ENCODE measurements around the gene NDUFS8. TPM values are rescaled to one million over a fixed set of nuclear protein-coding genes. Genes with fewer than 3 reads are reported as not detected.
A peak's percentile ranks its signal among the peaks of the same experiment; 100 is the strongest.

NDUFS8 gene
- total and polyA plus RNA-seq, 2 of the 13 experiments (the other 11 are each of a cell fraction or from before 2014, with no cell fraction given), result 96.7 to 158 TPM

DNA sequence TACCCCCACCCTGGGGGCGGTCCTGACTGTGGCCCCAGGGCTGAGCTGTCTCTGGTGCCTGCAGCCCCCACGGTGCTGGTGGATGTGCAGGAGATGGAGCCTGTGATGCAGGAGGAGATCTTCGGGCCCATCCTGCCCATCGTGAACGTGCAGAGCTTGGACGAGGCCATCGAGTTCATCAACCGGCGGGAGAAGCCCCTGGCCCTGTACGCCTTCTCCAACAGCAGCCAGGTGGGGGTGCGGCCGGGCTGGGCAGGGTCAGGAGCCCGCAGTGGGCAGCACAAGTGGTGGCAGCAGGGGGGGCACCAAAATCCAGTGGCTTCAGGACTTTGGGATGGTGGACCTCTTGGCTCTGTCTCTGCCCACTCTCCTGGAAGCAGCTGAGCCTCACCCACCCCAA, 8.0 kb upstream of the NDUFS8 start:
- TF ChIP-seq AGO2 (optimal IDR thresholded peaks at IDR 0.05; ENCODE audit: low read depth, low read length) (peak; percentile 43), FLYWCH1 (CRISPR knock-in tag; IDR thresholded peaks at IDR 0.05) (no peak)
- no TSS peak for BruUV-seq (replicated peaks)
- POLR2A ChIA-PET, result no interaction called here
- ATAC-seq (no peak), DNase-seq (ENCODE audit: low spot score) (no peak), FAIRE-seq (no peak)
- Histone ChIP-seq H4K20me1 (ENCODE audit: insufficient read depth, low read length) (no peaks in the 10 kb centered on the region), H2AFZ (ENCODE audit: low read length) (no peak overlapping the region), H3K36me3 (replicated peaks in 1 of 2; ENCODE audit: control insufficient read depth in 1 of 2, insufficient read depth in 2 of 2, low read length in 2 of 2) (peaks cover 0 to 3% of the 10 kb centered on the region in 2 experiments; a peak in 1 of 5 replicates), H3K4me1 (ENCODE audit: insufficient read depth, low read length) (peaks cover 46% of the 10 kb centered on the region), H3K4me3 (replicated peaks in 1 of 3; ENCODE audit: insufficient read depth in 1 of 3, low read depth in 2 of 3, low read length in 3 of 3) (no peak overlapping the region), H3K27ac (ENCODE audit: extremely low read length, insufficient read depth, low read length) (no peak overlapping the region), H3K9ac (ENCODE audit: insufficient read depth, low read depth, low read length) (no peak overlapping the region), H3K27me3 (ENCODE audit: control insufficient read depth in 1 of 2, insufficient read depth in 2 of 2, low read length in 2 of 2) (no peaks in the 10 kb centered on the region), H3K79me2 (ENCODE audit: insufficient read depth, low read length) (no peaks in the 10 kb centered on the region), H3K4me2 (ENCODE audit: low read depth, low read length) (no peak overlapping the region), H3K9me3 (ENCODE audit: low read length) (no peaks in the 10 kb centered on the region)
- CTCF ChIA-PET (ENCODE audit: low intra/inter-chr PET ratio, low total read pairs), result no interaction called here
- in situ Hi-C loops (cut with HindIII; ENCODE audit: extremely low pct_ligation_motif_present, low pct_unique_long_range_greater_than_20kb) (no loop called here), intact Hi-C loops (cut with micrococcal nuclease; ENCODE audit: unreplicated experiment) (no loop called here)
- 100% methylated on average over 1 of the region's 13 CpGs for WGBS (ENCODE audit: low lambda C conversion rate)

GRCh38 chr11:68024508-68024907, 6.0 kb upstream of the NDUFS8 start:
- no peak overlapping the region for H3K9ac ChIP-seq (ENCODE audit: insufficient read depth, low read depth, low read length)
- no peak overlapping the region for H3K4me2 ChIP-seq (ENCODE audit: low read depth, low read length)
- H2AFZ ChIP-seq (ENCODE audit: low read length), result no peak overlapping the region
- H3K9me3 ChIP-seq (ENCODE audit: low read length), result no peaks in the 10 kb centered on the region
- no TSS peak for BruUV-seq (replicated peaks)
- WGBS (ENCODE audit: low lambda C conversion rate), result 85% methylated on average over 5 of the region's 5 CpGs
- FAIRE-seq (no peak), ATAC-seq (no peak), DNase-seq (ENCODE audit: low spot score) (no peak)
- no peak overlapping the region for H3K4me3 ChIP-seq (replicated peaks in 1 of 3; ENCODE audit: insufficient read depth in 1 of 3, low read depth in 2 of 3, low read length in 3 of 3)
- peaks cover 45% of the 10 kb centered on the region for H3K4me1 ChIP-seq (ENCODE audit: insufficient read depth, low read length)
- TF ChIP-seq BHLHE40 (IDR thresholded peaks at IDR 0.05; ENCODE audit: low read length), result no peak
- no peak for TF ChIP-seq ZNF773 (CRISPR knock-in tag; IDR thresholded peaks at IDR 0.05; ENCODE audit: borderline replicate concordance)
- TF ChIP-seq KAT7 (CRISPR knock-in tag; IDR thresholded peaks at IDR 0.05; ENCODE audit: borderline replicate concordance), result no peak
- no peak for TF ChIP-seq PRDM10 (CRISPR knock-in tag; IDR thresholded peaks at IDR 0.05; ENCODE audit: low read depth)
- TF ChIP-seq, protein P1, sequence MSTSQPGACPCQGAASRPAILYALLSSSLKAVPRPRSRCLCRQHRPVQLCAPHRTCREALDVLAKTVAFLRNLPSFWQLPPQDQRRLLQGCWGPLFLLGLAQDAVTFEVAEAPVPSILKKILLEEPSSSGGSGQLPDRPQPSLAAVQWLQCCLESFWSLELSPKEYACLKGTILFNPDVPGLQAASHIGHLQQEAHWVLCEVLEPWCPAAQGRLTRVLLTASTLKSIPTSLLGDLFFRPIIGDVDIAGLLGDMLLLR (CRISPR knock-in tag; IDR thresholded peaks at IDR 0.05), result no peak
- no peak for TF ChIP-seq GATA4 (IDR thresholded peaks at IDR 0.05; ENCODE audit: borderline replicate concordance, low read depth)
- no peak for TF ChIP-seq SMAD9 (CRISPR knock-in tag; IDR thresholded peaks at IDR 0.05)
- intact Hi-C loops (cut with micrococcal nuclease; ENCODE audit: unreplicated experiment) (no loop called here), in situ Hi-C loops (cut with HindIII; ENCODE audit: extremely low pct_ligation_motif_present, low pct_unique_long_range_greater_than_20kb) (no loop called here)
- peaks cover 3% of the 10 kb centered on the region for H3K79me2 ChIP-seq (ENCODE audit: insufficient read depth, low read length)
- H4K20me1 ChIP-seq (ENCODE audit: insufficient read depth, low read length), result no peaks in the 10 kb centered on the region
- H3K27me3 ChIP-seq (ENCODE audit: control insufficient read depth in 1 of 2, insufficient read depth in 2 of 2, low read length in 2 of 2), result no peaks in the 10 kb centered on the region
- ChIA-PET POLR2A (interaction anchor here (1.1 kb wide), 1 partner anchor 17 kb away, joined by 6 read pairs; no protein-coding TSS in a partner anchor), CTCF (ENCODE audit: low intra/inter-chr PET ratio, low total read pairs) (no interaction called here)
- H3K36me3 ChIP-seq (replicated peaks in 1 of 2; ENCODE audit: control insufficient read depth in 1 of 2, insufficient read depth in 2 of 2, low read length in 2 of 2), result peaks cover 0 to 3% of the 10 kb centered on the region in 2 experiments; a peak in 1 of 5 replicates
- H3K27ac ChIP-seq (ENCODE audit: extremely low read length, insufficient read depth, low read length), result no peak overlapping the region
